Neural cell (in vitro differentiated cells): ENCODE measurements around the gene KIF20A. TPM values are rescaled to one million over a fixed set of nuclear protein-coding genes. Genes with fewer than 3 reads are reported as not detected.

Experiments
- H2AFZ ChIP-seq: fragments of 200-600, 300-800 bp; sonication (generic), shearing (Covaris generic); 2 replicates; pipeline ENCODE4 v1.6.0; 2014; ENCODE audit warnings: low read depth, mild to moderate bottlenecking, antibody characterized with exemption, low read length, moderate library complexity
- H3F3A ChIP-seq: fragments of 200-600 bp; shearing (Covaris generic); 2 replicates; pipeline ENCODE4 v1.6.1; 2016; ENCODE audit warnings: mild to moderate bottlenecking, moderate library complexity, mixed read lengths, antibody characterized with exemption, low read length; ENCODE audit not compliant: insufficient read depth, poor library complexity, severe bottlenecking
- H3K27ac ChIP-seq: fragments of 200-600, 300-800 bp; sonication (generic), shearing (Covaris generic); 2 replicates; pipeline ENCODE4 v1.5.1; 2014; ENCODE audit warnings: mild to moderate bottlenecking, low read length, moderate library complexity
- H3K27me3 ChIP-seq: fragments of 300-800, 200-600 bp; sonication (generic), shearing (Covaris generic); 2 replicates; pipeline ENCODE4 v1.6.0; 2014; ENCODE audit warnings: mild to moderate bottlenecking, low read depth, low read length, moderate library complexity; ENCODE audit not compliant: insufficient read depth
- H3K36me3 ChIP-seq: fragments of 300-800, 200-600 bp; sonication (generic), shearing (Covaris generic); 2 replicates; pipeline ENCODE4 v1.5.1; 2014; ENCODE audit warnings: mild to moderate bottlenecking, antibody characterized with exemption, low read length, moderate library complexity; ENCODE audit not compliant: insufficient read depth
- H3K4me2 ChIP-seq: fragments of 300-800, 200-600 bp; sonication (generic), shearing (Covaris generic); 2 replicates; pipeline ENCODE4 v1.6.0; 2014; ENCODE audit warnings: mild to moderate bottlenecking, low read length
- H3K4me3 ChIP-seq: fragments of 300-800, 200-600 bp; sonication (generic), shearing (Covaris generic); 2 replicates; pipeline ENCODE4 v1.5.1; 2014; ENCODE audit warnings: mild to moderate bottlenecking, low read length, moderate library complexity
- H3K79me2 ChIP-seq: fragments of 200-600 bp; shearing (Covaris generic); replicated peaks from 2 replicates; pipeline ENCODE4 v1.6.0; 2014; ENCODE audit warnings: mild to moderate bottlenecking, low read length, moderate library complexity; ENCODE audit not compliant: insufficient read depth
- H3K9ac ChIP-seq: fragments of 300-800, 200-600 bp; sonication (generic), shearing (Covaris generic); 2 replicates; pipeline ENCODE4 v1.6.1; 2016; ENCODE audit warnings: mild to moderate bottlenecking, low read length, mixed read lengths
- H3K9me2 ChIP-seq: fragments of 200-600 bp; shearing (Covaris generic); 2 replicates; pipeline ENCODE4 v1.6.1; 2016; ENCODE audit warnings: mild to moderate bottlenecking, low read length, mixed read lengths; ENCODE audit not compliant: insufficient read depth
- H3K9me3 ChIP-seq: fragments of 200-600, 300-800 bp; sonication (generic), shearing (Covaris generic); 2 replicates; pipeline ENCODE4 v1.6.1; 2016; ENCODE audit warnings: mild to moderate bottlenecking, mixed run types, low read length, moderate library complexity, mixed read lengths
- H4K20me1 ChIP-seq: fragments of 200-600 bp; shearing (Covaris generic); 2 replicates; pipeline ENCODE4 v1.6.1; 2016; ENCODE audit warnings: mild to moderate bottlenecking, mixed run types; ENCODE audit not compliant: insufficient read depth
- EP300 ChIP-seq: fragments of 450-650 bp; conservative IDR thresholded peaks from 2 replicates; pipeline ENCODE4 v1.6.1; 2014; ENCODE audit warnings: antibody characterized with exemption, mild to moderate bottlenecking, moderate library complexity; ENCODE audit not compliant: poor library complexity, severe bottlenecking
- EZH2 ChIP-seq: fragments of 200-600, 300-800 bp; shearing (Covaris generic), sonication (generic); IDR thresholded peaks from 2 replicates; pipeline ENCODE4 v1.6.1; 2014; ENCODE audit warnings: antibody characterized with exemption, low read length, borderline replicate concordance, mild to moderate bottlenecking; ENCODE audit not compliant: insufficient read depth, poor library complexity, severe bottlenecking
- MXI1 ChIP-seq: fragments of 450-650 bp; conservative IDR thresholded peaks from 2 replicates; pipeline ENCODE4 v1.6.1; 2014; ENCODE audit warnings: antibody characterized with exemption, mild to moderate bottlenecking; ENCODE audit not compliant: poor library complexity, severe bottlenecking
- POLR2AphosphoS5 ChIP-seq: IDR thresholded peaks from 2 replicates; pipeline ENCODE4 v1.6.1; 2012
- RAD21 ChIP-seq: fragments of 450-650 bp; conservative IDR thresholded peaks from 2 replicates; pipeline ENCODE4 v1.6.1; 2014; ENCODE audit warnings: antibody characterized with exemption, mild to moderate bottlenecking, moderate library complexity
- SMC3 ChIP-seq: fragments of 450-650 bp; conservative IDR thresholded peaks from 2 replicates; pipeline ENCODE4 v1.6.1; 2014; ENCODE audit warnings: antibody characterized with exemption, mild to moderate bottlenecking, moderate library complexity; ENCODE audit not compliant: poor library complexity
- polyA plus RNA-seq: library from polyadenylated mRNA; depleted of rRNA; stranded (reverse); fragments of >200 nt; gene quantifications from 2 replicates; pipeline ENCODE4 v1.2.3, GENCODE V29; 2014
- TF ChIP-seq, protein P1 (sequence below): IDR thresholded peaks from 2 replicates; pipeline ENCODE4 v1.6.1; 2012; ENCODE audit warnings: borderline replicate concordance
- TF ChIP-seq, protein P2 (sequence below): fragments of 450-650 bp; IDR thresholded peaks from 2 replicates; pipeline ENCODE4 v1.5.1; 2014; ENCODE audit warnings: antibody characterized with exemption, mild to moderate bottlenecking, moderate library complexity; ENCODE audit not compliant: poor library complexity, severe bottlenecking

Gene KIF20A
- polyA plus RNA-seq, 1 donor from 2014 or later, result 2.1 TPM

DNA sequence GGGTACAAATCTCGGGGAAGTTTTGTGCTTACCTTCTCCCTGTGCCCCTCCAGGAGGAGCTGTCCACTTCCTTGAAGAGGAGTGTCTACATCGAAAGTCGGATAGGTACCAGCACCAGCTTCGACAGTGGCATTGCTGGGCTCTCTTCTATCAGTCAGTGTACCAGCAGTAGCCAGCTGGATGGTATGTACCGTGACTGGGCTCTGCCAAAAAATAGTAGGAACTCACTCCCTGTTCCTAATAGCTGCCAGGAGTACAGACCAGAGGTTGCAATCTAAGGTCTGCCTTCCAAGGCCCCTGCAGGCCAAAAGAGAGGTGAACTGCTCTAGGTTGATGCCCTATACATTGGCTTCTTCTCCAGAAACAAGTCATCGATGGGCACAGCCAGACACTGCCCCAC lies 3.9 kb downstream of the KIF20A start:
- no peak overlapping the region for H2AFZ ChIP-seq
- H3K36me3 ChIP-seq, result peaks cover 6% of the 10 kb centered on the region
- no peak overlapping the region for H3K9ac ChIP-seq
- no peaks in the 10 kb centered on the region for H3K9me3 ChIP-seq
- no peak overlapping the region for H3K27ac ChIP-seq
- no peak overlapping the region for H3K4me3 ChIP-seq
- peaks cover 25% of the 10 kb centered on the region for H3K79me2 ChIP-seq
- no peaks in the 10 kb centered on the region for H3F3A ChIP-seq
- H3K27me3 ChIP-seq, result no peaks in the 10 kb centered on the region
- no peak overlapping the region for H3K4me2 ChIP-seq
- no peak for TF ChIP-seq POLR2AphosphoS5
- TF ChIP-seq, protein P1, sequence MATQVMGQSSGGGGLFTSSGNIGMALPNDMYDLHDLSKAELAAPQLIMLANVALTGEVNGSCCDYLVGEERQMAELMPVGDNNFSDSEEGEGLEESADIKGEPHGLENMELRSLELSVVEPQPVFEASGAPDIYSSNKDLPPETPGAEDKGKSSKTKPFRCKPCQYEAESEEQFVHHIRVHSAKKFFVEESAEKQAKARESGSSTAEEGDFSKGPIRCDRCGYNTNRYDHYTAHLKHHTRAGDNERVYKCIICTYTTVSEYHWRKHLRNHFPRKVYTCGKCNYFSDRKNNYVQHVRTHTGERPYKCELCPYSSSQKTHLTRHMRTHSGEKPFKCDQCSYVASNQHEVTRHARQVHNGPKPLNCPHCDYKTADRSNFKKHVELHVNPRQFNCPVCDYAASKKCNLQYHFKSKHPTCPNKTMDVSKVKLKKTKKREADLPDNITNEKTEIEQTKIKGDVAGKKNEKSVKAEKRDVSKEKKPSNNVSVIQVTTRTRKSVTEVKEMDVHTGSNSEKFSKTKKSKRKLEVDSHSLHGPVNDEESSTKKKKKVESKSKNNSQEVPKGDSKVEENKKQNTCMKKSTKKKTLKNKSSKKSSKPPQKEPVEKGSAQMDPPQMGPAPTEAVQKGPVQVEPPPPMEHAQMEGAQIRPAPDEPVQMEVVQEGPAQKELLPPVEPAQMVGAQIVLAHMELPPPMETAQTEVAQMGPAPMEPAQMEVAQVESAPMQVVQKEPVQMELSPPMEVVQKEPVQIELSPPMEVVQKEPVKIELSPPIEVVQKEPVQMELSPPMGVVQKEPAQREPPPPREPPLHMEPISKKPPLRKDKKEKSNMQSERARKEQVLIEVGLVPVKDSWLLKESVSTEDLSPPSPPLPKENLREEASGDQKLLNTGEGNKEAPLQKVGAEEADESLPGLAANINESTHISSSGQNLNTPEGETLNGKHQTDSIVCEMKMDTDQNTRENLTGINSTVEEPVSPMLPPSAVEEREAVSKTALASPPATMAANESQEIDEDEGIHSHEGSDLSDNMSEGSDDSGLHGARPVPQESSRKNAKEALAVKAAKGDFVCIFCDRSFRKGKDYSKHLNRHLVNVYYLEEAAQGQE, result no peak
- TF ChIP-seq MXI1, result no peak
- TF ChIP-seq SMC3, result no peak
- no peaks in the 10 kb centered on the region for H3K9me2 ChIP-seq
- H4K20me1 ChIP-seq, result no peaks in the 10 kb centered on the region

DNA sequence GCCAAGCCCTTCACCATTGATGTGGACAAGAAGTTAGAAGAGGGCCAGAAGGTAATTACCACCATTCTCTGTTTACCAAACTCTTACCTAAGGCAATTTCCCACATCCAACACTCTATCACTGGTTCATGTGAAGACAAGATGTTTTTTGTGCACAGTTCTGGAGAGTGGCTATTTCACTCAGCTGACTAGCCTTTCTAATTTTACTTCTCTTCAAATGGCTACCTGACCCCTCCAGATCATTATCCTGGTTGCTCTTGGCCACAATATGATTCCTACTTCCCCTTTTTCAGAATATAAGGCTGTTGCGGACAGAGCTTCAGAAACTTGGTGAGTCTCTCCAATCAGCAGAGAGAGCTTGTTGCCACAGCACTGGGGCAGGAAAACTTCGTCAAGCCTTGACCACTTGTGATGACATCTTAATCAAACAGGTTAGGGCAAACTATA lies 7.1 kb downstream of the KIF20A start:
- no peak overlapping the region for H3K4me2 ChIP-seq
- no peaks in the 10 kb centered on the region for H3K9me3 ChIP-seq
- H3K27me3 ChIP-seq, result no peaks in the 10 kb centered on the region
- no peaks in the 10 kb centered on the region for H3F3A ChIP-seq
- peaks cover 3% of the 10 kb centered on the region for H3K79me2 ChIP-seq
- no peak overlapping the region for H3K27ac ChIP-seq
- H4K20me1 ChIP-seq, result no peaks in the 10 kb centered on the region
- H3K36me3 ChIP-seq, result peaks cover 6% of the 10 kb centered on the region
- no peak for TF ChIP-seq RAD21
- TF ChIP-seq, protein P2, sequence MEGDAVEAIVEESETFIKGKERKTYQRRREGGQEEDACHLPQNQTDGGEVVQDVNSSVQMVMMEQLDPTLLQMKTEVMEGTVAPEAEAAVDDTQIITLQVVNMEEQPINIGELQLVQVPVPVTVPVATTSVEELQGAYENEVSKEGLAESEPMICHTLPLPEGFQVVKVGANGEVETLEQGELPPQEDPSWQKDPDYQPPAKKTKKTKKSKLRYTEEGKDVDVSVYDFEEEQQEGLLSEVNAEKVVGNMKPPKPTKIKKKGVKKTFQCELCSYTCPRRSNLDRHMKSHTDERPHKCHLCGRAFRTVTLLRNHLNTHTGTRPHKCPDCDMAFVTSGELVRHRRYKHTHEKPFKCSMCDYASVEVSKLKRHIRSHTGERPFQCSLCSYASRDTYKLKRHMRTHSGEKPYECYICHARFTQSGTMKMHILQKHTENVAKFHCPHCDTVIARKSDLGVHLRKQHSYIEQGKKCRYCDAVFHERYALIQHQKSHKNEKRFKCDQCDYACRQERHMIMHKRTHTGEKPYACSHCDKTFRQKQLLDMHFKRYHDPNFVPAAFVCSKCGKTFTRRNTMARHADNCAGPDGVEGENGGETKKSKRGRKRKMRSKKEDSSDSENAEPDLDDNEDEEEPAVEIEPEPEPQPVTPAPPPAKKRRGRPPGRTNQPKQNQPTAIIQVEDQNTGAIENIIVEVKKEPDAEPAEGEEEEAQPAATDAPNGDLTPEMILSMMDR, result no peak
- no peak for TF ChIP-seq POLR2AphosphoS5
- TF ChIP-seq EZH2, result no peak
- TF ChIP-seq EP300, result no peak
- TF ChIP-seq, protein P1, result no peak
- no peak for TF ChIP-seq SMC3
- H3K9ac ChIP-seq, result no peak overlapping the region
- no peak overlapping the region for H2AFZ ChIP-seq
- H3K4me3 ChIP-seq, result no peak overlapping the region
- no peaks in the 10 kb centered on the region for H3K9me2 ChIP-seq
